Measurements from ENCODE around the gene TPCN2.

GRCh38 chr11:69059985-69060384 lies 11.3 kb downstream of the TPCN2 start:
- TF ChIP-seq POLR2A (IDR thresholded peaks at IDR 0.05) (no peak), CTCF (IDR thresholded peaks at IDR 0.05 in 4 of 5, conservative IDR thresholded peaks at IDR 0.05 in 1 of 5) (no peak)

Measured in gastrocnemius medialis (tissue), 4 donors.